Stimulated activated effector memory CD8-positive, alpha-beta T cell treated with anti-CD3 and anti-CD28 coated beads, Interleukin-12 subunit alpha, Interleukin-12 subunit beta, amount 100 ng/mL, for 72 hours (primary cell): ENCODE measurements around the gene AGTRAP.

Experiments
- ATAC-seq: fragments of 150-1000 bp; cut with Tn5 transposase; 2 replicates; pipeline ENCODE4 v1.10.0; 2021
- DNase-seq, 2 donors: peaks; one replicate each; pipeline ENCODE4 v3.0.0; 2021 to 2022; ENCODE audit warnings: low spot score in 2 of 2
- H3K27ac Mint-ChIP-seq: one replicate; pipeline ENCODE4 v1.8.0; 2022; ENCODE audit warnings: mild to moderate bottlenecking, mixed read lengths
- H3K36me3 Mint-ChIP-seq: one replicate; pipeline ENCODE4 v1.8.0; 2022; ENCODE audit warnings: mild to moderate bottlenecking, mixed read lengths
- H3K4me1 Mint-ChIP-seq: one replicate; pipeline ENCODE4 v1.8.0; 2022; ENCODE audit warnings: mixed read lengths
- H3K4me3 Mint-ChIP-seq: one replicate; pipeline ENCODE4 v1.8.0; 2022; ENCODE audit warnings: mild to moderate bottlenecking, mixed read lengths
- H3K9me3 Mint-ChIP-seq: one replicate; pipeline ENCODE4 v1.8.0; 2022; ENCODE audit warnings: mixed read lengths

Gene AGTRAP

DNA sequence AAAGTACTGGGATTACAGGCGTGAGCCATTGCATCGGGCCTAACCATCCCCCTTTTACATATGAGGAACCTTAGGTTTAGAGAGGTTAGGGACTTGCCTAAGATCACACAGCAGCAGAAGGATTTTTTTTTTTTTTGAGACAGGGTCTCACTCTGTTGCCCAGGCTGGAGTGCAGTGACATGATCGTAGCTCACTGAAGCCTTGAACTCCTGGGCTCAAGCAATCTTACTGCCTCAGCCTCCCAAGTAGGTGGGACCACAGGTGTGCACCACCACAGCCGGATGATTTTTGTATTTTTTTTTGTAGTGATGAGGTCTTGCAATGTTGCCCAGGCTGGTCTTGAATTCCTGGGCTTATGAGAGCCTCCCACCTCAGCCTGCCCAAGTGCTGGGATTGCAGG is 23.9 kb downstream of the AGTRAP start:
- ATAC-seq (no peak), DNase-seq (no peak)
- peaks cover 4% of the 10 kb centered on the region for H3K4me1 Mint-ChIP-seq
- no peak overlapping the region for H3K4me3 Mint-ChIP-seq
- no peaks in the 10 kb centered on the region for H3K9me3 Mint-ChIP-seq
- H3K36me3 Mint-ChIP-seq = no peaks in the 10 kb centered on the region
- no peak overlapping the region for H3K27ac Mint-ChIP-seq

DNA sequence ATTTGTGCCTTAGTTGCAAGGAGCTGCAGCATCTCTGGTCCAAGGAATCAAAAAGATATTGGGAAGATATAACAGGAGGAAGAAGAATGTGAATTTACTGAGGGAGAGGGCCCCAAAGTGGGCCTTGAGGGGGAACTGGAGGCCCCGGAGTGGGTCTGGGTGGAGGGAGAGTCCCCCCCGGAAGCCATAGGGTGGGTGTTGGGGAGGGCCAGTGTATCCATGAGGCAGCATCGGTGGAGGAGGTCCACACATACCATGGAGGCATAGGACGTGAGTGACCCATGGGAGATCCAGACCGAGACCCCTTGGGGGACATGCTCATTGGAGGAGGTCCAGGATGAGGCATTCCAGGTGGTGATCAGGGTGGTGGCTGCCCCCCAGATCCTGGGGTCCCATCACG is 25.3 kb downstream of the AGTRAP start:
- DNase-seq (no peak), ATAC-seq (no peak)
- no peaks in the 10 kb centered on the region for H3K36me3 Mint-ChIP-seq
- H3K4me1 Mint-ChIP-seq = peaks cover 4% of the 10 kb centered on the region
- H3K9me3 Mint-ChIP-seq = no peaks in the 10 kb centered on the region
- no peak overlapping the region for H3K27ac Mint-ChIP-seq
- no peak overlapping the region for H3K4me3 Mint-ChIP-seq

GRCh38 chr1:11761988-11762406 is 26.1 kb downstream of the AGTRAP start, which contains the start of gene C1orf167:
C1orf167 (plus strand) TSS chr1:11762193; CDS start chr1:11764401, 2,208 bp downstream.
- Mint-ChIP-seq H3K4me1 (peaks cover 4% of the 10 kb centered on the region), H3K27ac (no peak within 1 kb of the TSS), H3K4me3 (peak within 1 kb of the TSS; percentile 14), H3K36me3 (no peaks in the 10 kb centered on the region), H3K9me3 (no peaks in the 10 kb centered on the region)
- no peak for DNase-seq
- peak; percentile 42 for ATAC-seq

GRCh38 chr1:11764115-11764514 is 28.2 kb downstream of the AGTRAP start:
- H3K4me1 Mint-ChIP-seq = peaks cover 4% of the 10 kb centered on the region
- DNase-seq (no peak), ATAC-seq (no peak)
- H3K9me3 Mint-ChIP-seq = no peaks in the 10 kb centered on the region
- no peaks in the 10 kb centered on the region for H3K36me3 Mint-ChIP-seq
- H3K4me3 Mint-ChIP-seq = no peak overlapping the region
- H3K27ac Mint-ChIP-seq = no peak overlapping the region

GRCh38 chr1:11764519-11764918 is 28.6 kb downstream of the AGTRAP start:
- H3K27ac Mint-ChIP-seq = no peak overlapping the region
- no peak overlapping the region for H3K4me3 Mint-ChIP-seq
- H3K36me3 Mint-ChIP-seq = no peaks in the 10 kb centered on the region
- ATAC-seq (no peak), DNase-seq (no peak)
- H3K4me1 Mint-ChIP-seq = peaks cover 4% of the 10 kb centered on the region
- no peaks in the 10 kb centered on the region for H3K9me3 Mint-ChIP-seq

GRCh38 chr1:11765661-11766428 is 29.9 kb downstream of the AGTRAP start:
- H3K9me3 Mint-ChIP-seq = no peaks in the 10 kb centered on the region
- ATAC-seq (peak; percentile 19), DNase-seq (no peak)
- no peaks in the 10 kb centered on the region for H3K4me1 Mint-ChIP-seq
- H3K36me3 Mint-ChIP-seq = no peaks in the 10 kb centered on the region
- H3K27ac Mint-ChIP-seq = no peak overlapping the region
- no peak overlapping the region for H3K4me3 Mint-ChIP-seq

- no peak overlapping the region for H3K4me3 Mint-ChIP-seq
- no peak overlapping the region for H3K27ac Mint-ChIP-seq
- H3K36me3 Mint-ChIP-seq = no peaks in the 10 kb centered on the region
- no peaks in the 10 kb centered on the region for H3K4me1 Mint-ChIP-seq
- DNase-seq = no peak
- ATAC-seq = no peak
- no peaks in the 10 kb centered on the region for H3K9me3 Mint-ChIP-seq
Observed at GRCh38 chr1:11766429-11766776, 30.5 kb downstream of the AGTRAP start.

GRCh38 chr1:11767922-11768704 is 32.2 kb downstream of the AGTRAP start:
- no peak overlapping the region for H3K4me3 Mint-ChIP-seq
- no peaks in the 10 kb centered on the region for H3K4me1 Mint-ChIP-seq
- no peak for ATAC-seq
- no peak for DNase-seq
- no peak overlapping the region for H3K27ac Mint-ChIP-seq
- H3K9me3 Mint-ChIP-seq = no peaks in the 10 kb centered on the region
- H3K36me3 Mint-ChIP-seq = no peaks in the 10 kb centered on the region

GRCh38 chr1:11768821-11769220 is 32.9 kb downstream of the AGTRAP start:
- ATAC-seq = no peak
- Mint-ChIP-seq H3K4me3 (no peak overlapping the region), H3K27ac (no peak overlapping the region), H3K4me1 (no peaks in the 10 kb centered on the region), H3K9me3 (no peaks in the 10 kb centered on the region), H3K36me3 (no peaks in the 10 kb centered on the region)
- DNase-seq = no peak

GRCh38 chr1:11769274-11769673 is 33.3 kb downstream of the AGTRAP start:
- Mint-ChIP-seq H3K9me3 (no peaks in the 10 kb centered on the region), H3K27ac (no peak overlapping the region), H3K4me3 (no peak overlapping the region), H3K4me1 (no peaks in the 10 kb centered on the region), H3K36me3 (no peaks in the 10 kb centered on the region)
- ATAC-seq = no peak
- no peak for DNase-seq

DNA sequence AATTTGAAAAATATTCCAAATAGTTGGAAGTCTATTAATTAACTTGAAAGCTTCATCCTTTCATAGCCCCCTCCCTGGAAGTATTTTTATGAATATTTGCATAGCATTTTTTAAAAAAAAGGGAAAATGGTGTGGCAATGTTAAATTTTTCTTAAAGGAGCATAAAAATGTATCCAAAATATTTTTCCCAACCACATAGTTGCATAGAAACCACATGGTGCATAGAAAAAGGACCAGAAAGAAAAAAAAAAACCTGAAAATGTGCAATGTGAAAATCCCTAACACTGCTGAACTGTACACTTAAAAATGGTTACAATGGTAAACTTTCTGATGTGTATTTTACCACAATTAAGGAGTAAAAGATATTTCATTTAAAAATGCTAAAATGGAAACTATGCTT is 34.1 kb downstream of the AGTRAP start:
- H3K27ac Mint-ChIP-seq = no peak overlapping the region
- no peaks in the 10 kb centered on the region for H3K9me3 Mint-ChIP-seq
- no peaks in the 10 kb centered on the region for H3K4me1 Mint-ChIP-seq
- ATAC-seq = no peak
- no peaks in the 10 kb centered on the region for H3K36me3 Mint-ChIP-seq
- DNase-seq = no peak
- no peak overlapping the region for H3K4me3 Mint-ChIP-seq

DNA sequence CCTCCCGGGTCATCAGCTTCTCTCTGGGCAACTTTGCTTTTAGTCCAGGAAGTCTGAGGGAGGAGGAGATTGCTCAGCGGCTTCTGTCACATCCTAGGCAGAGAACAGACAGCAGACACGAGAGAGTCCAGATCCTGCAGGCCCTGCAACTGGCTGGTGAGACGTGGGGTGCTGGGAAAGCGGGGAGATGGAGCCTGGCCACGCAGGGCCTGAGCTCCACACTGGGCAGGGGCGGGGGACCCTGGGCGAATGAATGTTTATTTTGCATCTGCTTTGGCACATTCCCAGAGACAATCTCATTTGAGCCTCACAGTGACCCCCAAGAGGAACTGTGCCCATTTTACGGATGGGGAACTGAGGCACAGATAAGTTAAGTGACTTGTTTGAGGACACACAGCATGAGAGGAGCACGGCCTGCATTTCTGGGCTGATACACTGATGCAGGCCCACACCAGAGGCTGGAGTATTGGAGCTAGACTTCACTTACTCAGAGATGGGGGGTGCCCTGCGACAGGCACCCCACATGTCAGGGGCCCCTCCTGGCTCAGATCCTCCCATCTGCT is 35.6 kb downstream of the AGTRAP start:
- H3K4me3 Mint-ChIP-seq = no peak overlapping the region
- H3K4me1 Mint-ChIP-seq = no peaks in the 10 kb centered on the region
- ATAC-seq (no peak), DNase-seq (no peak)
- no peaks in the 10 kb centered on the region for H3K9me3 Mint-ChIP-seq
- no peaks in the 10 kb centered on the region for H3K36me3 Mint-ChIP-seq
- H3K27ac Mint-ChIP-seq = no peak overlapping the region

- no peak overlapping the region for H3K27ac Mint-ChIP-seq
- no peaks in the 10 kb centered on the region for H3K9me3 Mint-ChIP-seq
- ATAC-seq (no peak), DNase-seq (no peak)
- no peaks in the 10 kb centered on the region for H3K4me1 Mint-ChIP-seq
- H3K4me3 Mint-ChIP-seq = no peak overlapping the region
- no peaks in the 10 kb centered on the region for H3K36me3 Mint-ChIP-seq
Observed at GRCh38 chr1:11772458-11772857, 36.5 kb downstream of the AGTRAP start.

GRCh38 chr1:11774753-11775152 is 38.8 kb downstream of the AGTRAP start:
- H3K27ac Mint-ChIP-seq = no peak overlapping the region
- H3K36me3 Mint-ChIP-seq = no peaks in the 10 kb centered on the region
- H3K4me3 Mint-ChIP-seq = no peak overlapping the region
- no peak for ATAC-seq
- no peaks in the 10 kb centered on the region for H3K9me3 Mint-ChIP-seq
- no peak for DNase-seq
- H3K4me1 Mint-ChIP-seq = no peaks in the 10 kb centered on the region

GRCh38 chr1:11777658-11778322 is 41.9 kb downstream of the AGTRAP start:
- DNase-seq = no peak
- H3K9me3 Mint-ChIP-seq = no peaks in the 10 kb centered on the region

More at GRCh38 chr1:11777658-11778322, 41.9 kb downstream of the AGTRAP start:
- no peak overlapping the region for H3K27ac Mint-ChIP-seq
- no peak overlapping the region for H3K4me3 Mint-ChIP-seq
- ATAC-seq = no peak
- H3K4me1 Mint-ChIP-seq = no peaks in the 10 kb centered on the region
- H3K36me3 Mint-ChIP-seq = no peaks in the 10 kb centered on the region
